ENCODE measurements around the gene PM20D1. TPM values are rescaled to one million over a fixed set of nuclear protein-coding genes. Genes with fewer than 3 reads are reported as not detected.
"Not testable (repeated sequence)": the region's sequence is repeated elsewhere in the genome, so short reads cannot be mapped to it uniquely, and the experiment has no call there.

The PM20D1 gene
- polyA plus RNA-seq, 1 donor from 2014 or later: not detected

DNA sequence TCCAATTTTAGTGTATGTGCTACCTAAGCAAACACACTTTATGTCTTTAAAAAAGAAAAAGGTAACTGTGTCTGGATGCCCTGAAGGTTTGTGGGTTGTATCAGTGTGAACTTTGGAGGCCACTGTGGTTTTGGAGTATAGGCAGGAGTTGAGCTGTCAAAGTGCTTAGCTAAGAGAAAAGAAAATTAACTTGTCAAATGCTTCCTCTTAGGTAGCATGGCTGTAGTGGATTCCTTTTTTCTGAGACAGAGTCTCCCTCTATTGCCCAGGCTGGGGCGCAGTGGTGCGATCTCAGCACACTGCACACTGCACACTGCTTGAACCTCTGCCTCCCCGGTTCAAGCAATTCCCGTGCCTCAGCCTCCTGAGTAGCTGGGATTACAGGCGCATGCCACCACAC is 25.8 kb downstream of the PM20D1 start:
- Histone ChIP-seq H4K20me1 (ENCODE audit: insufficient read depth) (no peaks in the 10 kb centered on the region), H3K36me3 (ENCODE audit: insufficient read depth, low read length) (no peaks in the 10 kb centered on the region), H3K9me2 (ENCODE audit: insufficient read depth, low read length) (no peaks in the 10 kb centered on the region)

DNA sequence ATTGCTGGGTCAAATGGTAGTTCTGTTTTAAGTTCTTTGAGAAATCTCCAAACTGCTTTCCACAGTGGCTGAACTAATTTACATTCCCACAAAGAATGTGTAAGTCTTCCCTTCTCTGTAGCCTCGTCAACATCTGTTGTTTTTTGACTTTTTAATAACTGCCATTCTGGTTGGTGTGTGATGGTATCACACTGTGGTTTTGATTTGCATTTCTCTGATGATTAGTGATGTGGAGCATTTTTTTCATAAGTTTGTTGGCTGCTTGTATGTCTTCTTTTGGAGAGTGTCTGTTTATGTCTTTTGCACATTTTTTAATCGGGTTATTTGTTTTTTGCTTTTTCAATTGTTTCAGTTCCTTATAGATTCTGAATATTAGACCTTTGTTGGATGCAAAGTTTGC is 26.7 kb downstream of the PM20D1 start:
- not testable (repeated sequence) for H3K27ac ChIP-seq (ENCODE audit: low read length); H3K9me2 ChIP-seq (ENCODE audit: insufficient read depth, low read length); H3K4me3 ChIP-seq (ENCODE audit: low read length); H3K9me3 ChIP-seq (ENCODE audit: low read length); H3K4me2 ChIP-seq (ENCODE audit: low read length); H2AFZ ChIP-seq (ENCODE audit: low read depth, low read length); H3K27me3 ChIP-seq (ENCODE audit: insufficient read depth, low read depth, low read length); H3F3A ChIP-seq (ENCODE audit: insufficient read depth, low read length, poor library complexity, severe bottlenecking); H3K9ac ChIP-seq (ENCODE audit: low read length); H3K36me3 ChIP-seq (ENCODE audit: insufficient read depth, low read length); H4K20me1 ChIP-seq (ENCODE audit: insufficient read depth); H3K79me2 ChIP-seq (replicated peaks; ENCODE audit: insufficient read depth, low read length)

More for the DNA sequence above, 25.8 kb downstream of the PM20D1 start:
- no peak overlapping the region for H3K9ac ChIP-seq (ENCODE audit: low read length)
- no peaks in the 10 kb centered on the region for H3K27me3 ChIP-seq (ENCODE audit: insufficient read depth, low read depth, low read length)
- no peaks in the 10 kb centered on the region for H3K79me2 ChIP-seq (replicated peaks; ENCODE audit: insufficient read depth, low read length)
- no peak overlapping the region for H3K4me2 ChIP-seq (ENCODE audit: low read length)
- H2AFZ ChIP-seq (ENCODE audit: low read depth, low read length): no peak overlapping the region
- no peaks in the 10 kb centered on the region for H3F3A ChIP-seq (ENCODE audit: insufficient read depth, low read length, poor library complexity, severe bottlenecking)
- no peak overlapping the region for H3K4me3 ChIP-seq (ENCODE audit: low read length)
- TF ChIP-seq, protein P1, sequence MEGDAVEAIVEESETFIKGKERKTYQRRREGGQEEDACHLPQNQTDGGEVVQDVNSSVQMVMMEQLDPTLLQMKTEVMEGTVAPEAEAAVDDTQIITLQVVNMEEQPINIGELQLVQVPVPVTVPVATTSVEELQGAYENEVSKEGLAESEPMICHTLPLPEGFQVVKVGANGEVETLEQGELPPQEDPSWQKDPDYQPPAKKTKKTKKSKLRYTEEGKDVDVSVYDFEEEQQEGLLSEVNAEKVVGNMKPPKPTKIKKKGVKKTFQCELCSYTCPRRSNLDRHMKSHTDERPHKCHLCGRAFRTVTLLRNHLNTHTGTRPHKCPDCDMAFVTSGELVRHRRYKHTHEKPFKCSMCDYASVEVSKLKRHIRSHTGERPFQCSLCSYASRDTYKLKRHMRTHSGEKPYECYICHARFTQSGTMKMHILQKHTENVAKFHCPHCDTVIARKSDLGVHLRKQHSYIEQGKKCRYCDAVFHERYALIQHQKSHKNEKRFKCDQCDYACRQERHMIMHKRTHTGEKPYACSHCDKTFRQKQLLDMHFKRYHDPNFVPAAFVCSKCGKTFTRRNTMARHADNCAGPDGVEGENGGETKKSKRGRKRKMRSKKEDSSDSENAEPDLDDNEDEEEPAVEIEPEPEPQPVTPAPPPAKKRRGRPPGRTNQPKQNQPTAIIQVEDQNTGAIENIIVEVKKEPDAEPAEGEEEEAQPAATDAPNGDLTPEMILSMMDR (IDR thresholded peaks at IDR 0.05; ENCODE audit: poor library complexity, severe bottlenecking): no peak
- TF ChIP-seq, protein P2, sequence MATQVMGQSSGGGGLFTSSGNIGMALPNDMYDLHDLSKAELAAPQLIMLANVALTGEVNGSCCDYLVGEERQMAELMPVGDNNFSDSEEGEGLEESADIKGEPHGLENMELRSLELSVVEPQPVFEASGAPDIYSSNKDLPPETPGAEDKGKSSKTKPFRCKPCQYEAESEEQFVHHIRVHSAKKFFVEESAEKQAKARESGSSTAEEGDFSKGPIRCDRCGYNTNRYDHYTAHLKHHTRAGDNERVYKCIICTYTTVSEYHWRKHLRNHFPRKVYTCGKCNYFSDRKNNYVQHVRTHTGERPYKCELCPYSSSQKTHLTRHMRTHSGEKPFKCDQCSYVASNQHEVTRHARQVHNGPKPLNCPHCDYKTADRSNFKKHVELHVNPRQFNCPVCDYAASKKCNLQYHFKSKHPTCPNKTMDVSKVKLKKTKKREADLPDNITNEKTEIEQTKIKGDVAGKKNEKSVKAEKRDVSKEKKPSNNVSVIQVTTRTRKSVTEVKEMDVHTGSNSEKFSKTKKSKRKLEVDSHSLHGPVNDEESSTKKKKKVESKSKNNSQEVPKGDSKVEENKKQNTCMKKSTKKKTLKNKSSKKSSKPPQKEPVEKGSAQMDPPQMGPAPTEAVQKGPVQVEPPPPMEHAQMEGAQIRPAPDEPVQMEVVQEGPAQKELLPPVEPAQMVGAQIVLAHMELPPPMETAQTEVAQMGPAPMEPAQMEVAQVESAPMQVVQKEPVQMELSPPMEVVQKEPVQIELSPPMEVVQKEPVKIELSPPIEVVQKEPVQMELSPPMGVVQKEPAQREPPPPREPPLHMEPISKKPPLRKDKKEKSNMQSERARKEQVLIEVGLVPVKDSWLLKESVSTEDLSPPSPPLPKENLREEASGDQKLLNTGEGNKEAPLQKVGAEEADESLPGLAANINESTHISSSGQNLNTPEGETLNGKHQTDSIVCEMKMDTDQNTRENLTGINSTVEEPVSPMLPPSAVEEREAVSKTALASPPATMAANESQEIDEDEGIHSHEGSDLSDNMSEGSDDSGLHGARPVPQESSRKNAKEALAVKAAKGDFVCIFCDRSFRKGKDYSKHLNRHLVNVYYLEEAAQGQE (IDR thresholded peaks at IDR 0.05; ENCODE audit: borderline replicate concordance): no peak
- TF ChIP-seq EZH2 (IDR thresholded peaks at IDR 0.05; ENCODE audit: borderline replicate concordance, insufficient read depth, low read length, poor library complexity, severe bottlenecking) (no peak), EP300 (conservative IDR thresholded peaks at IDR 0.05; ENCODE audit: poor library complexity, severe bottlenecking) (no peak), POLR2AphosphoS5 (IDR thresholded peaks at IDR 0.05) (no peak), MXI1 (conservative IDR thresholded peaks at IDR 0.05; ENCODE audit: poor library complexity, severe bottlenecking) (no peak), SMC3 (conservative IDR thresholded peaks at IDR 0.05; ENCODE audit: poor library complexity) (no peak), TAF1 (IDR thresholded peaks at IDR 0.05; ENCODE audit: low read depth) (no peak), RAD21 (conservative IDR thresholded peaks at IDR 0.05) (no peak)
- no peaks in the 10 kb centered on the region for H3K9me3 ChIP-seq (ENCODE audit: low read length)
- H3K27ac ChIP-seq (ENCODE audit: low read length): no peak overlapping the region

DNA sequence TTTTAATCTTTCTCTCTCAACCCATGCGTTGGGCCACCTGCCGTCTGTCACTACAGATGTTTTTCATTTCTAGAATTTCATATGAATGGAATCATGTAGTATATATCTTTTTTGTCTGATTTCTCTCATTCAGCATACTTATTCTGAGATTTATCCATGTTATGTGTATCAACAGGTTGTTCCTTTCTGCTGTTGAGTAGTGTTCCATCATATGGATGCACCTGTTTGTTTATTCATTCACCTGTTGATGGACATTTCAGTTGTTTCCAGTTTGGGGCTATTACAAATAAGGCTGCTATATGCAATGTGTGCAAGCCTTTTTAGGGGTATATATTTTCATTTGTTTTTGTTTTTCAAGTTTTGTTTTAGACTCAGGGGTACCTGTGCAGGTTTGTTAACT is 27.5 kb downstream of the PM20D1 start:
- Histone ChIP-seq H3K4me2 (ENCODE audit: low read length) (no peak overlapping the region), H3K27me3 (ENCODE audit: insufficient read depth, low read depth, low read length) (no peaks in the 10 kb centered on the region), H3K79me2 (replicated peaks; ENCODE audit: insufficient read depth, low read length) (no peaks in the 10 kb centered on the region), H3K9me3 (ENCODE audit: low read length) (no peaks in the 10 kb centered on the region), H3K4me3 (ENCODE audit: low read length) (no peak overlapping the region), H3K27ac (ENCODE audit: low read length) (no peak overlapping the region), H3K36me3 (ENCODE audit: insufficient read depth, low read length) (no peaks in the 10 kb centered on the region), H3K9ac (ENCODE audit: low read length) (no peak overlapping the region), H3K9me2 (ENCODE audit: insufficient read depth, low read length) (no peaks in the 10 kb centered on the region), H3F3A (ENCODE audit: insufficient read depth, low read length, poor library complexity, severe bottlenecking) (no peaks in the 10 kb centered on the region), H4K20me1 (ENCODE audit: insufficient read depth) (no peaks in the 10 kb centered on the region), H2AFZ (ENCODE audit: low read depth, low read length) (no peak overlapping the region)
- TF ChIP-seq TAF1 (IDR thresholded peaks at IDR 0.05; ENCODE audit: low read depth): no peak
- no peak for TF ChIP-seq RAD21 (conservative IDR thresholded peaks at IDR 0.05)
- no peak for TF ChIP-seq POLR2AphosphoS5 (IDR thresholded peaks at IDR 0.05)
- TF ChIP-seq MXI1 (conservative IDR thresholded peaks at IDR 0.05; ENCODE audit: poor library complexity, severe bottlenecking): no peak
- TF ChIP-seq EZH2 (IDR thresholded peaks at IDR 0.05; ENCODE audit: borderline replicate concordance, insufficient read depth, low read length, poor library complexity, severe bottlenecking): no peak
- TF ChIP-seq, protein P2 (IDR thresholded peaks at IDR 0.05; ENCODE audit: borderline replicate concordance): no peak
- TF ChIP-seq, protein P1 (IDR thresholded peaks at IDR 0.05; ENCODE audit: poor library complexity, severe bottlenecking): no peak
- TF ChIP-seq SMC3 (conservative IDR thresholded peaks at IDR 0.05; ENCODE audit: poor library complexity): no peak
- no peak for TF ChIP-seq EP300 (conservative IDR thresholded peaks at IDR 0.05; ENCODE audit: poor library complexity, severe bottlenecking)

Measured in neural cell (in vitro differentiated cells).